Measurements from ENCODE around the gene SERPINE2.

GRCh38 chr2:224027931-224028330, 11.2 kb downstream of the SERPINE2 start:
- no peak for TF ChIP-seq CTCF (IDR thresholded peaks at IDR 0.05)
- TF ChIP-seq POLR2A (IDR thresholded peaks at IDR 0.05), result no peak

Data from body of pancreas (tissue), 4 donors.